ENCODE results near the gene KLC1. TPM values are rescaled to one million over a fixed set of nuclear protein-coding genes. Genes with fewer than 3 reads are reported as not detected.

The KLC1 gene
- polyA plus RNA-seq, 2 of the 4 experiments (the other 2 are of a cell fraction): 81.8 to 150 TPM

DNA sequence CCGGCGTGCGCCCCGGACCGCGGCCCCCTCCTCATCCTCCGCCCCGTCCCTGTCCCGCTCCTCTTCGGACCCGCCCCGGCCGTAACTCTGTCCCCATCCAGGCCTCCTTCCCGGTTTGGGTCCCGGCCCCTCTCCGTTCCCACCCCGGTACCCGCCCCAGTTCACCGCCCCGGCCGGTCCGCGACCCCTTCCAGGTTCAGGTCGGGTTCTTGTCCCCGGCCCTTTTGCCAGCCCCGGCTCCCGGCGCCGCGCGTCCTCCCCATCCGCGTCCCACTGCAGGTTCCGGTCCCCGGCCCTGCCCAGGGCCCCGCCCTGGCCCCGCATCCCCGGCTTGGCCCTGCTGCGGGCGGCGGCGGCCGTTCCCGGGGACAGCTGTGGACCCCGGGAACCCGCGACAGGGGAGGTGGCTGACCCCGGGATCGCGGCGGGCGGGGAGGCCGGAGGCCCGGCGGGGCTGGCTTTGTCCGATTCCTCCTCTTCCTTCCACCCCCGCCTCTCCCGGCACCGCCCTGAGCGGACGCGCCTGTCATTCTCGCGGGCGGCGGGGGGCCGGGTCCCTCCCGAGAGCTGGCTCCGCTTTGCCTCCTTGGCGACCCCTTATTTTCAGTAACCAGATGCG is 601 bp downstream of the KLC1 start:
- peak; percentile 35 to 41; a peak in 4 of 6 replicates for ATAC-seq
- no peak for FAIRE-seq
- Histone ChIP-seq H3K27ac (peak overlapping the region; percentile 96 to 98), H3K4me3 (peak overlapping the region; percentile 78), H3K9me3 (no peaks in the 10 kb centered on the region), H3K4me2 (peak overlapping the region; percentile 86), H3K4me1 (peaks cover 39% of the 10 kb centered on the region)
- 0% methylated on average over 17 of the region's 71 CpGs for whole genome bisulfite sequencing (ENCODE audit: missing lambda C conversion rate)
- TF ChIP-seq, protein P1, sequence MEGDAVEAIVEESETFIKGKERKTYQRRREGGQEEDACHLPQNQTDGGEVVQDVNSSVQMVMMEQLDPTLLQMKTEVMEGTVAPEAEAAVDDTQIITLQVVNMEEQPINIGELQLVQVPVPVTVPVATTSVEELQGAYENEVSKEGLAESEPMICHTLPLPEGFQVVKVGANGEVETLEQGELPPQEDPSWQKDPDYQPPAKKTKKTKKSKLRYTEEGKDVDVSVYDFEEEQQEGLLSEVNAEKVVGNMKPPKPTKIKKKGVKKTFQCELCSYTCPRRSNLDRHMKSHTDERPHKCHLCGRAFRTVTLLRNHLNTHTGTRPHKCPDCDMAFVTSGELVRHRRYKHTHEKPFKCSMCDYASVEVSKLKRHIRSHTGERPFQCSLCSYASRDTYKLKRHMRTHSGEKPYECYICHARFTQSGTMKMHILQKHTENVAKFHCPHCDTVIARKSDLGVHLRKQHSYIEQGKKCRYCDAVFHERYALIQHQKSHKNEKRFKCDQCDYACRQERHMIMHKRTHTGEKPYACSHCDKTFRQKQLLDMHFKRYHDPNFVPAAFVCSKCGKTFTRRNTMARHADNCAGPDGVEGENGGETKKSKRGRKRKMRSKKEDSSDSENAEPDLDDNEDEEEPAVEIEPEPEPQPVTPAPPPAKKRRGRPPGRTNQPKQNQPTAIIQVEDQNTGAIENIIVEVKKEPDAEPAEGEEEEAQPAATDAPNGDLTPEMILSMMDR (IDR thresholded peaks at IDR 0.05): no peak
- TF ChIP-seq, protein P2, sequence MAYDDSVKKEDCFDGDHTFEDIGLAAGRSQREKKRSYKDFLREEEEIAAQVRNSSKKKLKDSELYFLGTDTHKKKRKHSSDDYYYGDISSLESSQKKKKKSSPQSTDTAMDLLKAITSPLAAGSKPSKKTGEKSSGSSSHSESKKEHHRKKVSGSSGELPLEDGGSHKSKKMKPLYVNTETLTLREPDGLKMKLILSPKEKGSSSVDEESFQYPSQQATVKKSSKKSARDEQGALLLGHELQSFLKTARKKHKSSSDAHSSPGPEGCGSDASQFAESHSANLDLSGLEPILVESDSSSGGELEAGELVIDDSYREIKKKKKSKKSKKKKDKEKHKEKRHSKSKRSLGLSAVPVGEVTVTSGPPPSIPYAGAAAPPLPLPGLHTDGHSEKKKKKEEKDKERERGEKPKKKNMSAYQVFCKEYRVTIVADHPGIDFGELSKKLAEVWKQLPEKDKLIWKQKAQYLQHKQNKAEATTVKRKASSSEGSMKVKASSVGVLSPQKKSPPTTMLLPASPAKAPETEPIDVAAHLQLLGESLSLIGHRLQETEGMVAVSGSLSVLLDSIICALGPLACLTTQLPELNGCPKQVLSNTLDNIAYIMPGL (CRISPR knock-in tag; IDR thresholded peaks at IDR 0.05; ENCODE audit: borderline replicate concordance): no peak
- TF ChIP-seq HDAC2 (IDR thresholded peaks at IDR 0.05) (no peak), JUNB (IDR thresholded peaks at IDR 0.05) (no peak), RARB (CRISPR knock-in tag; IDR thresholded peaks at IDR 0.05) (no peak)
- peak in 1 of 2 experiments; percentile 43 for DNase-seq (ENCODE audit: low read depth in 1 of 2, low spot score in 1 of 2)
- POLR2A ChIA-PET: interaction anchor here (0.9 to 1.3 kb wide), 2 partner anchors 53 to 84 kb away, joined by 3 to 6 read pairs; no protein-coding TSS in a partner anchor
- CTCF ChIA-PET: interaction anchor here (0.8 to 1.0 kb wide), 3 partner anchors 25 to 271 kb away, joined by 3 read pairs; no protein-coding TSS in a partner anchor

DNA sequence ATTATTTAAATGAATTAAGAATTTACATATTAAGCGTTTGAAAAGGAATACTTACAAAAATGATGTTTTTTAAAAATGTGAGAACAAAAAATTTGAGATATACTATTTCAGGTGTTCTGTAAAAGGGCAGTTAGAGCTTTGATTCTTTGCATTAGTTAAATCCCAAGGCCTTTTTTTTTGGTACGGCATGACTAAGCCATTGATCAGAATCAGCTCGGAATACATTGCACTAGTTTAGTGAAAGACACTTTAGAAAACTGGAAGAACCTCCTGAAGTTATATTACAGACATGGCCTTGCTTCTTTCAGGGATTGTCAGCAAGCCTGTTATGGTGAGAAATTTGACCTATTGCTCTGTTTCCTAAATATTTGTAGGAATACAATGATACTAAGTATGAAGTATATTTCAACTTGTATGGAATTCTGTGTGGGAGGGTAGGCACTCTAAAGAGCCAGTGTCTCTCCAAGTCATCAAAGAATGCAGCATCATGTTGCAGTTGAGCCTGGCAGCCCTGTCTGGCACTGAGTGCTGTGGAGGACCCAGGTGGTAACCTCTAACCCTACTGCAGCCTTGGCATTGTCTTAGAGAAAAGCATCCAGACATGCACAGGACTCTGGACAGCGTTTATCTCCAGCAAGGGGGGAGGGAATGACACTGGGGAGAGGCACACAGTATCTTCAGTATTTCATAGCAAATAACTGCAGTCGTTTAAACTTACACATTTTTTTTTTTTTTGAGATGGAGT is 1.5 kb downstream of the KLC1 start:
- TF ChIP-seq POLR2A (IDR thresholded peaks at IDR 0.05; ENCODE audit: low read length) (no peak), HDAC2 (IDR thresholded peaks at IDR 0.05) (no peak), HEYL (CRISPR knock-in tag; IDR thresholded peaks at IDR 0.05) (no peak), HOXB5 (CRISPR knock-in tag; IDR thresholded peaks at IDR 0.05) (no peak), POLR2AphosphoS2 (conservative IDR thresholded peaks at IDR 0.05; ENCODE audit: low read length) (no peak)
- CTCF ChIA-PET: interaction anchor here (0.8 kb wide), 1 partner anchor 270 kb away, joined by 3 read pairs; no protein-coding TSS in a partner anchor
- no peak for DNase-seq (ENCODE audit: low read depth in 1 of 2, low spot score in 1 of 2)
- Histone ChIP-seq H3K4me3 (peak overlapping the region; percentile 78), H3K4me2 (peak overlapping the region; percentile 86), H3K9me3 (no peaks in the 10 kb centered on the region), H3K4me1 (peaks cover 30% of the 10 kb centered on the region), H3K27ac (peak overlapping the region; percentile 35 to 98; a peak in 2 of 6 replicates)
- FAIRE-seq: no peak
- POLR2A ChIA-PET: interaction anchor here (0.7 kb wide), 1 partner anchor 1460 kb away, joined by 3 read pairs; no protein-coding TSS in a partner anchor
- no peak for ATAC-seq
- WGBS (ENCODE audit: missing lambda C conversion rate): 23% methylated on average over 5 of the region's 5 CpGs

DNA sequence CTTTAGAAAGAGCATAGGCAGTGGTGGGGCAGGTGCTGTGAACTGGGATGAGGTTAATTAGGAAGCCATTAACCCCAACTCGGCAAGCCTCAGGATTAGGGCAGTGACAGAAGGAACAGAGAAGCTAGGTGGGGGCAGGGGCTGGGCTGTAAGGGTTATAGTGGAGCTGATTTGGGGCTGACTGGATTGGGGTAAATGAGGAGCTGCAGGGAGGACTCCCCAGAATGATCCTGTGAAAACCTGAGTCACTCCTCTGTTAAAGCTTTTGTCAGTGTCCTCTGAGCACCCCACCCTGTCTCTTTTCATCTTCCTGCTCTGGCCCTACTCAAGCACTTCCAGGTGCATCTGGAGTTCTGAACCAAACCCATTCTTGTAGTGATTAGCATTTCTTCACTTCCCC is 4.4 kb downstream of the KLC1 start:
- no peak overlapping the region for H3K4me3 ChIP-seq
- FAIRE-seq: no peak
- H3K9me3 ChIP-seq: no peaks in the 10 kb centered on the region
- CTCF ChIA-PET: interaction anchor here (0.6 kb wide), 1 partner anchor 632 kb away, joined by 3 read pairs; no protein-coding TSS in a partner anchor
- peaks cover 11% of the 10 kb centered on the region; the same call in 2 of the 3 replicates for H3K4me1 ChIP-seq
- no peak for DNase-seq (ENCODE audit: low read depth in 1 of 2, low spot score in 1 of 2)
- POLR2A ChIA-PET: no interaction called here
- no peak overlapping the region for H3K4me2 ChIP-seq
- no peak overlapping the region for H3K27ac ChIP-seq
- WGBS (ENCODE audit: missing lambda C conversion rate): 50% methylated on average over 1 of the region's 1 CpG
- no peak for TF ChIP-seq TFCP2L1 (CRISPR knock-in tag; IDR thresholded peaks at IDR 0.05)
- TF ChIP-seq, protein P1 (IDR thresholded peaks at IDR 0.05): no peak
- no peak for TF ChIP-seq MYC (IDR thresholded peaks at IDR 0.05; ENCODE audit: borderline replicate concordance, low read length)
- no peak for TF ChIP-seq KDM1A (IDR thresholded peaks at IDR 0.05; ENCODE audit: low read depth)
- no peak for TF ChIP-seq EHMT2 (IDR thresholded peaks at IDR 0.05; ENCODE audit: low read depth)
- no peak for TF ChIP-seq FOSB (CRISPR knock-in tag; IDR thresholded peaks at IDR 0.05)
- TF ChIP-seq RNF2 (IDR thresholded peaks at IDR 0.05; ENCODE audit: borderline replicate concordance, low read depth): no peak
- TF ChIP-seq JUN (IDR thresholded peaks at IDR 0.05): no peak
- no peak for TF ChIP-seq MAFK (IDR thresholded peaks at IDR 0.05; ENCODE audit: partially characterized antibody)
- no peak for TF ChIP-seq NPAS2 (CRISPR knock-in tag; IDR thresholded peaks at IDR 0.05; ENCODE audit: borderline replicate concordance)
- TF ChIP-seq, protein P3, sequence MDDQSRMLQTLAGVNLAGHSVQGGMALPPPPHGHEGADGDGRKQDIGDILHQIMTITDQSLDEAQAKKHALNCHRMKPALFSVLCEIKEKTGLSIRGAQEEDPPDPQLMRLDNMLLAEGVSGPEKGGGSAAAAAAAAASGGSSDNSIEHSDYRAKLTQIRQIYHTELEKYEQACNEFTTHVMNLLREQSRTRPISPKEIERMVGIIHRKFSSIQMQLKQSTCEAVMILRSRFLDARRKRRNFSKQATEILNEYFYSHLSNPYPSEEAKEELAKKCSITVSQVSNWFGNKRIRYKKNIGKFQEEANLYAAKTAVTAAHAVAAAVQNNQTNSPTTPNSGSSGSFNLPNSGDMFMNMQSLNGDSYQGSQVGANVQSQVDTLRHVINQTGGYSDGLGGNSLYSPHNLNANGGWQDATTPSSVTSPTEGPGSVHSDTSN (IDR thresholded peaks at IDR 0.05): no peak
- no peak for TF ChIP-seq EHF (CRISPR knock-in tag; IDR thresholded peaks at IDR 0.05)
- TF ChIP-seq CBX8 (IDR thresholded peaks at IDR 0.05): no peak
- no peak for TF ChIP-seq HOXB13 (CRISPR knock-in tag; IDR thresholded peaks at IDR 0.05; ENCODE audit: low read depth)
- no peak for ATAC-seq

Measured in A549 (cell line).